ENCODE results near the gene RALGPS1. TPM values are rescaled to one million over a fixed set of nuclear protein-coding genes. Genes with fewer than 3 reads are reported as not detected.

Gene RALGPS1
- total RNA-seq, 1 experiment from 2014 or later, result 28.5 TPM

- peaks cover 12% of the 10 kb centered on the region; the same call in 1 of the 2 replicates for H3K36me3 Mint-ChIP-seq
- DNase-seq (ENCODE audit: low spot score) (no peak), ATAC-seq (no peak)
- no peak for TF ChIP-seq RORB (CRISPR knock-in tag; IDR thresholded peaks at IDR 0.05)
- no peak for TF ChIP-seq NFYB (CRISPR knock-in tag; conservative IDR thresholded peaks at IDR 0.05; ENCODE audit: low read depth)
- no peak for TF ChIP-seq ZNF232 (CRISPR knock-in tag; IDR thresholded peaks at IDR 0.05)
- TF ChIP-seq FOXJ3 (CRISPR knock-in tag; IDR thresholded peaks at IDR 0.05; ENCODE audit: borderline replicate concordance), result no peak
- no peak for TF ChIP-seq CTCF (IDR thresholded peaks at IDR 0.05)
- TF ChIP-seq USF1 (CRISPR knock-in tag; IDR thresholded peaks at IDR 0.05), result no peak
- no peak for TF ChIP-seq ELF4 (CRISPR knock-in tag; IDR thresholded peaks at IDR 0.05; ENCODE audit: low read depth)
- TF ChIP-seq MAX (CRISPR knock-in tag; IDR thresholded peaks at IDR 0.05), result no peak
- no peak for TF ChIP-seq ZNF532 (CRISPR knock-in tag; IDR thresholded peaks at IDR 0.05; ENCODE audit: borderline replicate concordance)
- TF ChIP-seq NFATC4 (CRISPR knock-in tag; IDR thresholded peaks at IDR 0.05), result no peak
- no peak for TF ChIP-seq ATF1 (CRISPR knock-in tag; IDR thresholded peaks at IDR 0.05)
- TF ChIP-seq PRDM15 (CRISPR knock-in tag; IDR thresholded peaks at IDR 0.05), result no peak
- TF ChIP-seq E2F4 (CRISPR knock-in tag; IDR thresholded peaks at IDR 0.05; ENCODE audit: borderline replicate concordance, low read depth), result no peak
- no peak for TF ChIP-seq AR (CRISPR knock-in tag; IDR thresholded peaks at IDR 0.05)
- no peak overlapping the region for H3K27ac Mint-ChIP-seq
- no peaks in the 10 kb centered on the region for H3K27me3 Mint-ChIP-seq (ENCODE audit: low read depth)
- POLR2A ChIA-PET, result no interaction called here
- peaks cover 6% of the 10 kb centered on the region for H3K9me3 Mint-ChIP-seq
- no peaks in the 10 kb centered on the region for H3K4me1 Mint-ChIP-seq
- no peak overlapping the region for H3K4me3 Mint-ChIP-seq
- CTCF ChIA-PET, result no interaction called here
Observed at GRCh38 chr9:126981218-126981617, 66.6 kb downstream of the RALGPS1 start.
